HG03064 (cell line): Measurements from ENCODE around the gene RBMS3.

Experiments
- ATAC-seq: cut with Tn5 transposase; IDR thresholded peaks from one replicate; pipeline ENCODE4 v1.9.1; 2021; ENCODE audit warnings: low read depth; ENCODE audit not compliant: unreplicated experiment

RBMS3 gene

GRCh38 chr3:29701326-29701983 lies 420.6 kb downstream of the RBMS3 start:
- ATAC-seq, result no peak

DNA sequence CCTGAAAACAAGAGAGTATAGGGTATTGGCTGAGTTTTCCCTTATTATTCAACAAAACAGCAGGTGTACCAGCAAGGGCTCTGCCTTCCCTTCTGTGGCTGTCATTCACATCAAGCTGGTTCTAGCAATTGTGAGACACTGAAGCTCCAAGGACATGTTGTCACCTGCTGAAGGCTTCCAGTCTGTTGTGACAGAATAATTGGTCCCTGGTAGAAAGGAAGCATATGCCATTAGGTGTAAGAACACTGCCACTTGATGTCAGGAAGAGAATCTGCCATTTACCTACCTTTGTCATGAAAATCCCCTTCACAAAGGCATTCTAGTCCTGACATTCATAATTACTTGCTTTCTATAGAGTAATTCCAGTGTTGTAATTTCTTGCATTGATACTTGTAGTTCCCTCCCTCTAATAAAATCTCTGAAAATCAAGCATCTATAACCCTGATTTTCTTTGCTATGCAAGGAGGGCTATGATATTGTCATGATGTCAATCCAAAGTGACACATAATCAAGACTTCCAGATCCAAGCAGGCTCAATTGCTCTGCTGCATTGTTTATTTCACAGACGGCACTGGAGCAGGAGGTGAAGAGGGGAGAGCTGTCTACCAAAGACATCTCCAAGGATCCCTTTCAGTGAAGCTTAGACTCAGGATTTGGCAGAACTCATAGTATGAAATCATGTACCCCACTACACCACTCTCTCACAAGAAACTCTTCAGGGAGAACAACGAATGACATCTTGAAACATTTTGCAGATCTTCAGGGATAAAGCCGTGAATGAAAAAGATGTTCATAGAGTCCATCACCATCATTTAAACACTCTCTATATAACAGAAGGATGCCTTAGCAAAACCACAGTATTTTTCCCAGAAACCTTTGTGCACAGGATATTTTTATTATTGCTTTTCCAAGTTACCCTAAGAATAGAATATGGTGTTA lies 425.3 kb downstream of the RBMS3 start:
- no peak for ATAC-seq

GRCh38 chr3:29708884-29709283 lies 428.0 kb downstream of the RBMS3 start:
- no peak for ATAC-seq

- ATAC-seq, result no peak
These were observed 430.4 kb downstream of the RBMS3 start for GRCh38 chr3:29711255-29711771.

GRCh38 chr3:29716213-29716612 lies 435.3 kb downstream of the RBMS3 start:
- ATAC-seq, result no peak

DNA sequence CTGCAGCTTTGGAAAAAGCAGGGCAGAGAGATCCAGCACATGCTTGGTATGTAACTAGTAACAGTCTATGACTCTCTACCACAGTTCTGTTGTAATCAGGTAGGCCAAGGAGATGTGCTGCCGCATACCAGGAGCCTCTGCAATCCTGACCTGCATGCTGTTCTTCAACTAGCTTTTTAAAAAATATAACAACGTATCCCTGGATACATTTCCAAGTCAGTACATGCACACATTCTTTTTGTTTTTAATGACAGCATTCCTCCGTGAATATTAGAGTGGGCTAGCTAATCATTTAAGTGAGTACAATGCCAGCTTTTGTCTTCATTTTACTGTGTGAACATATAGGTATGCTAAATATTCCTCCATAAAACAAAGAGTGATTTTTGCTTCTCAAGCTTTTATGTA lies 437.8 kb downstream of the RBMS3 start:
- no peak for ATAC-seq

GRCh38 chr3:29720665-29721064 lies 439.8 kb downstream of the RBMS3 start:
- no peak for ATAC-seq

- no peak for ATAC-seq
These were observed 440.9 kb downstream of the RBMS3 start for GRCh38 chr3:29721789-29722188.

DNA sequence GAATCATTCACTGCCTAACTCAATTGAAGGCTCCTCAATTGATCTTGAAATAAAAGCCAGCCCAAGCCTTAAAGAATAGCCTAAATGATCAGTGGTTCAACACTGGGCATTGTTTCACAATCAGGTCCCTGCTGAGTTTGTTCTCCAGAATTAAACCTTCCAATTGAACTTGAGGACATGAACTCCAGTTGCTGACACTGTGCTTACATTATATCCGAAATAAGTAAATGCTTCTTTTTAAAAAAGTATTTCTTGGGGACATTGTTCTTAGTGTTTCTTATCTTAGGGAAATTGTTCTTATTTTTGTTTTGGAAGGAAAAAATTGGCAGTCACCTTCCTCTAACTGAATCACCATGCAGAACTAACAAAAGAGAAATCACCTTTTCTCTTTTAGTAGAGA lies 450.2 kb downstream of the RBMS3 start:
- ATAC-seq, result no peak

- no peak for ATAC-seq
These were observed 460.4 kb downstream of the RBMS3 start for GRCh38 chr3:29741231-29741630.

GRCh38 chr3:29745232-29745870 lies 464.5 kb downstream of the RBMS3 start:
- ATAC-seq, result no peak

- ATAC-seq, result no peak
These were observed 465.4 kb downstream of the RBMS3 start for GRCh38 chr3:29746163-29746760.

DNA sequence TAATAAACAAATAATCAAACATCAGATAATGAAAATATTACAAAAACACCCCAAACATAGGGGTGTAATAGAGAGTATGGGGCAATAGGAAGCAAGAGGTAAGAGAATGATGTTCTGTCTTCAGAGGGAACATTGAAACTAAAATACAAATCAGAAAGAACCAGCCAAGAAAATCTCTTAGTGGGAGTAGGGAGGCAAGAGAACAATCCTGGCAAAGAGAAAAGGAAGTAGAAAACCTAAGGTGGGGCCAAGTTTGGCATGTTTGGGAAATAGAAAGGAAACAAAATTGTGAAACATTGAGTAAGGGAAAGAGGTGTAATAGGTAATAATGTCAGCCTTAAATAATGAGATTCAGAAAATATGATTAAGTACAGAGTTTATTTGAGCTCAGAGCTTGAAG lies 467.1 kb downstream of the RBMS3 start:
- ATAC-seq, result no peak

- ATAC-seq, result no peak
These were observed 470.9 kb downstream of the RBMS3 start for GRCh38 chr3:29751647-29752314.

DNA sequence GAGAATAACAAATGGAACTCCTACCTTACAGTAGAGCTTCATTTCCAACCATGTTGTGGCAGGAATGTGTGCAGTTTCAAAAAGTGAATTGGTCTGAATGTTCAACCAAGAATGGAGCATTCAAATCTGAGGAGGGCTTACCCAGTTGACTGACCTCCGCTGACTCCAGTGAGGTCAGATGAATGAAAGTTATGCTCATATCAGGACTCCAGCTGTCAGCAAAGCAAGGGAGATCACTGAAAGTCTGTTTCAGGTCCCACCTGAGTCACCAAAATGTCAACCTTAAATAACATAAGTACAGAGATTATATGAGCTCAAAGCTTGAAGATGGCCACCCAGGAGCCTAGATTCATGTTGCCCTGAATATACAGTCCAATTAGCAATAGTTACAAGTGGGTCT lies 473.5 kb downstream of the RBMS3 start:
- no peak for ATAC-seq

DNA sequence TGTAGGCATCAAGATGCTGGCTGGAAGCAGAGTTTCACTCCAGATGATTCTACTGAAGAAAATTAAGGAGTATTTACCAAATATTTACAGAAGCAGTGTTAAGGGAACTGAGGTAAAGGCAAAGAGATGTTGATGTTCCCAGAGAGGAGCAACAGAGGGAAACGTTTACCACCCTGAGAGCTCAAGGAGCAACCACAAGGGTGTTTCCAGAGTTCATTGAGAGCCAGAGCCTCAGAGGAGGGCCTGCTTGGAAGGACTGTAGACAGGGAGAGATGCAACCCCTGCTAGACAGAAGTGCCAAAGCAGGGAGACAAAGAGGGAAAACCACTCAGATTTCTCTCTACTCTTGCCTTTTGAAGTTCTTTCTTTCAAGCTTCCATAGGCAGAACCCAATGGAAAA lies 474.5 kb downstream of the RBMS3 start:
- ATAC-seq, result no peak

DNA sequence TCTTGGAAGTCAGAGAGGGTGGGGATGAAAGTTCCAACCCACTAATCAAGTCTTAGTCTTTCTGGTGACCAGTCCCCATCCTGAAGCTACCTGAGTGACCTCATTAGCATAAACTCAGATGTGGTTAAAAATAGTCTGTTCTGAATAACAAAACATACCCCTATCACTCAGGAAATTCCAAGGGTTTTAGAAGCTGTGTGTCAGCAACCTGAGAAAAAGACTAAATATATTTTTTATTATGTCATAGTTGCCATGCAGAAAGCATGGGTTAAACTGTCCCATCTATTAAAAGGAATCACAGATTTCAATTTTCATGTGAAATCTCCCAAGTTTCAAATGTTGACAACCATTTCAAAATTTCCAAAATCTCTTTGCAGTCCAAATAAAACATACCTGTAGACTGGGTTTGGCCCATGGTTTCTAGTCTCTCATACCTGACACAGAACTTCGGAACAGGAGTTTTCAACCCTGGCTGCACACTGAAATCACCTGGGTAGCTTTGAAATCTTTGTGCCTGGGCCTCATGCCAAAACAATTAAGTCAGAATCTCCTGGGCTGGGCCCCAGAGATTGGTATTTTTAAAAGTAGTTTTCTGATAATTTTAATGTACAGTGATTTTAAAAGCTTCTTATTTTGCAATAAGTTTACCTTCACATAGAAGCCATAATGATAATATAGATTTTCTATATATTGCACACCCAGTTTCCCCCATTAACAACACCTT lies 476.3 kb downstream of the RBMS3 start:
- ATAC-seq, result no peak

GRCh38 chr3:29758108-29758433 lies 477.2 kb downstream of the RBMS3 start:
- ATAC-seq, result no peak

- ATAC-seq, result no peak
These were observed 477.8 kb downstream of the RBMS3 start for GRCh38 chr3:29758434-29759322.
